Duodenal mucosa (tissue), 2 donors: Measurements from ENCODE around the gene ZAP70.

Experiments used
- H3K27ac ChIP-seq: one replicate; pipeline ENCODE4 v1.7.0; 2013; ENCODE audit warnings: low read depth, low read length
- H3K27me3 ChIP-seq, 2 donors: one replicate each; pipeline ENCODE4 v1.7.0; 2013; ENCODE audit warnings: low read length in 2 of 2, control low read depth in 1 of 2; ENCODE audit not compliant: insufficient read depth in 2 of 2, control insufficient read depth in 1 of 2
- H3K36me3 ChIP-seq, 2 donors: one replicate each; pipeline ENCODE4 v1.7.0; 2013; ENCODE audit warnings: low read length in 2 of 2, control low read depth in 1 of 2; ENCODE audit not compliant: insufficient read depth in 2 of 2, control insufficient read depth in 1 of 2
- H3K4me1 ChIP-seq, 2 donors: one replicate each; pipeline ENCODE4 v1.7.0; 2013; ENCODE audit warnings: low read length in 2 of 2, control low read depth in 1 of 2; ENCODE audit not compliant: insufficient read depth in 2 of 2, control insufficient read depth in 1 of 2
- H3K4me3 ChIP-seq, 2 donors: one replicate each; pipeline ENCODE4 v1.7.0; 2013; ENCODE audit warnings: low read length in 2 of 2, low read depth in 1 of 2
- H3K9ac ChIP-seq, 2 donors: one replicate each; pipeline ENCODE4 v1.7.0; 2013; ENCODE audit warnings: low read length in 2 of 2, low read depth in 1 of 2
- H3K9me3 ChIP-seq, 2 donors: one replicate each; pipeline ENCODE4 v1.7.0; 2013; ENCODE audit warnings: low read length in 2 of 2, control low read depth in 1 of 2; ENCODE audit not compliant: control insufficient read depth in 1 of 2

The ZAP70 gene

DNA sequence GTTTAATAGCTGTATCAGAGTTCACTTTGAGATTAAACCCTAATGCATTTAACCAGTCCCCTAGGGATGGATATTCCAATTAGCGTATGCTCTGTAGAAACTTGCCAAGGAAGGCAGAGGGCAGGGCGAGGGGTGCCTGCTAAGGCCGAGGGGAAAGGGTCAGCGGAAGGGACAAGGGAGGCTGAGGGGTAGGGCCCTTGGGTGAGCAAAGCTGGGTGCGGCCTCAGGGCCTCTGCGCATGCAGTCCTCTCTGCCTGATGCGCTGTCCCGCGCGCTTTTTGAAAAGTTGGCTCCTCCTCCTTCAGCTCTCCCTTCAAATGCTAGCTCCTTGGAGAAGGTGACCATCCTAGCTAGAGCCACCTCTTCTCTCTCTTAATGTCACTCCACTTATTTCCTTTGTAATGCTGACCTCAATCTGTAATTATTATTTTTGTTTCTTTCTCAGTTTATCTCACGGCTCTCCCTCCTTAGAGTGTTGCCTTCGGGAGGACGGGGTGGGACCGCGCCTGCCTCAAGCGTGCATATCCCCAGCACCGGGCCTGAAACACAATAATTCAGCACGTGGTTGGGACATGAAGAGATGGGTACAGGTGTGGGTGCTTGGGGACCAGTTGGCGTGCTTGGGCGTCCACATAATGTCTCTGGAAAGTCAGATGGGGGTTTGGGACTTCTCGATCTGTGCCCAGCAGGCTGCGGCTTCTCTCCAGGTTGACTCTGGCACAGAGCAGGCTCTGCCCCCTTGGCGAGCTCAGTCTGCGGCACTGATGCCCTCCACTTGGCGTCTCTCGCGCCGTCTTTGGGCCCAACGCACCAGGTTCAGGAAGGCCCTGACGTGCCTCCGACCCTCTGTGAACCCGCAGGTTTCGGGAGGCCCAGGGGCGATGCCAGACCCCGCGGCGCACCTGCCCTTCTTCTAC lies 10.0 kb downstream of the ZAP70 start:
- Histone ChIP-seq H3K27ac (no peak overlapping the region), H3K4me1 (peaks cover 0 to 8% of the 10 kb centered on the region in 2 donors), H3K4me3 (no peak overlapping the region)

DNA sequence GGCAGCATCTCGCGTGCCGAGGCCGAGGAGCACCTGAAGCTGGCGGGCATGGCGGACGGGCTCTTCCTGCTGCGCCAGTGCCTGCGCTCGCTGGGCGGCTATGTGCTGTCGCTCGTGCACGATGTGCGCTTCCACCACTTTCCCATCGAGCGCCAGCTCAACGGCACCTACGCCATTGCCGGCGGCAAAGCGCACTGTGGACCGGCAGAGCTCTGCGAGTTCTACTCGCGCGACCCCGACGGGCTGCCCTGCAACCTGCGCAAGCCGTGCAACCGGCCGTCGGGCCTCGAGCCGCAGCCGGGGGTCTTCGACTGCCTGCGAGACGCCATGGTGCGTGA lies 10.7 kb downstream of the ZAP70 start:
- Histone ChIP-seq H3K27me3 (no peaks in the 10 kb centered on the region), H3K36me3 (peaks cover 0 to 4% of the 10 kb centered on the region in 2 donors)

More for the DNA sequence above, 10.0 kb downstream of the ZAP70 start:
- H3K27me3 ChIP-seq: no peaks in the 10 kb centered on the region
- H3K9ac ChIP-seq: no peak overlapping the region
- H3K9me3 ChIP-seq: no peaks in the 10 kb centered on the region
- peaks cover 0 to 4% of the 10 kb centered on the region in 2 donors for H3K36me3 ChIP-seq

DNA sequence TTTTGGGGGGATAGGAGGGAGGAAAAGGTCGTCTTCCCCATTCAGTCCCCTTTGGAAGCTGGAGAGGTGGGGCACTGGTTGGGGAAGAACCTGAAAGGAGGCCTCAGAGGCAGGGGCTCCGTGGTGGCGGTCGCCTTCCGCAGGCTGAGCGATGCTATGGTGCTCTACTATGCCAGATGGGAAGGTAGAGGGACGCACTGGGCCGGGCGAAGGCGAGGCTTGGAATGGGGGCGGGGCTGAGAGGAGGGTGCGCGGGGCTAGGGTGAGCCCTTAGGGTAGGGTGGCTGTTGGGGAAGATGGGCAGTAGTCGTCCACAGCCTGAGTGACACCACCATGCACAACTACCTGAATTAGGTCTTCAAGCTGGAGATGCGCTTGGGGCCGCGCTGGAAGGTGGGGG lies 11.1 kb downstream of the ZAP70 start:
- Histone ChIP-seq H3K9ac (no peak overlapping the region), H3K27ac (no peak overlapping the region), H3K36me3 (peaks cover 0 to 4% of the 10 kb centered on the region in 2 donors), H3K4me3 (no peak overlapping the region), H3K4me1 (peaks cover 0 to 9% of the 10 kb centered on the region in 2 donors), H3K27me3 (no peaks in the 10 kb centered on the region), H3K9me3 (no peaks in the 10 kb centered on the region)

More for the DNA sequence above, 10.7 kb downstream of the ZAP70 start:
- H3K9me3 ChIP-seq: no peaks in the 10 kb centered on the region
- no peak overlapping the region for H3K4me3 ChIP-seq
- H3K4me1 ChIP-seq: peaks cover 0 to 9% of the 10 kb centered on the region in 2 donors
- H3K27ac ChIP-seq: no peak overlapping the region
- no peak overlapping the region for H3K9ac ChIP-seq

DNA sequence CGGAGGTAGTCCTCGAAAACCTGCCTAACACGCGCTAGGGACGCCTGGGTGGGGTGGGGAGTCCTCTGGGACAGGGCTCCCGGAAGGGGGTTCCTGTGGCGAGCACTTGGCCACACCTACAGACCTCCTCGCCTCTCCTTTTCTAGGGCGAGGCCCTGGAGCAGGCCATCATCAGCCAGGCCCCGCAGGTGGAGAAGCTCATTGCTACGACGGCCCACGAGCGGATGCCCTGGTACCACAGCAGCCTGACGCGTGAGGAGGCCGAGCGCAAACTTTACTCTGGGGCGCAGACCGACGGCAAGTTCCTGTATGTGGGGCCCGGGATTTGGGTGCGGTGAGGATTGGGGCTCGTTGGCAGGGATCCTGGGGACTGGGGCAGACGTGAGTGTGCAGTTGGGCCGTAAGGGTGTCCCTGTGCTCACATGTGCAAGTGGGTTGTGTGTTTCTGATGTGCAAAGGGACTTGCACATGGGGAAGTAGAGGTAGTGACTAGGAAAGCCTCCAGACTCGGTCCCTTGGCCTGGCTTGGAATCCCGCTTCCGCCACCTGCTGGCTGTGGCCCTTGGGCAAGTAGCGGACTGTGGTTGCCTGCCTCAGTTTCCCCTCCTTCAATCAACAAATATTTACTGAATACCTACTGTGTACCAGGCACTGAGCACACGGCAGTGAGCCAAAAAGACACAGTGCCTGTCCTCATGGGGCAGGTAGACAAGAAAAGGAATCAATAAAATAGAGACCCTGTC lies 11.7 kb downstream of the ZAP70 start:
- H3K9ac ChIP-seq: no peak overlapping the region
- H3K36me3 ChIP-seq: peaks cover 0 to 4% of the 10 kb centered on the region in 2 donors
- H3K4me3 ChIP-seq: no peak overlapping the region
- no peak overlapping the region for H3K27ac ChIP-seq
- no peaks in the 10 kb centered on the region for H3K27me3 ChIP-seq
- H3K4me1 ChIP-seq: peaks cover 0 to 9% of the 10 kb centered on the region in 2 donors
- H3K9me3 ChIP-seq: no peaks in the 10 kb centered on the region

DNA sequence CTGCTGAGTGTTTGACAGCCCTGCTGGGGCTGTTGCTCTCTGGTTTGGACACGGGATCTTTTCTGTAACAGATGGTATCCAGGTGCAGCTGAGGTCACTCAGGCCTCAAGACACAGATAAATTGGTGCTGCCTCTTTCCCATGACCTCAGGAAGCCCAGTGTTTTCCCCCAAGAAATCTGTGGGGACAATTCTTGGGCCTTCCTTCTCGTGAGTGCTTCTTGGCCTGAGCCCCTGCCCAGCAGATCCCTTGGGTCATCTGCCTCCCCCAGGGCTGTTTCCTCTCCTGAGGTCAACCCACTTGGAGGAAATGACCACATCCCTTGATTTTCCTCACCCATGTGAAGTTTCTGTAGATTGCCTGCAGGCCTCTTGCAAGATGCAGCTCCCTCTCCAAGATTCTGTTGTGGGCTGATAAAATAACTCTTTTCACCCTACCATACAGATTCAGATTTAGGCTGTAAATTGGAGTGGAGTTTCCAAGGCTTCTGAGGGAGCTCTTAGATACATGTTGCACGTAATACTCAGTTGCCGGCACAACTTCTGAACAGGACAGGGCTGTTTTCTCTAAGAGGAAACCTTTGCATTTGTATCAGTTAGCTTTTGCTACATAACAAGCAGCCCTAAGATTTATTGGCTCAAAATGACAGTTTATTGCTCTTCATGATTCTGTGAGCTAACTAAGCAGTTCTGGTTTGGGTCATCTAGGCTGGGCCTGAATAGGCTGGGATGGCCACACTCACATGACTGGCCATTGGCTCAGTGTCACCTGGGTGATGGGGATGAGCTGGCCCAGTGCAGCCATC lies 13.1 kb downstream of the ZAP70 start:
- Histone ChIP-seq H3K36me3 (peaks cover 0 to 4% of the 10 kb centered on the region in 2 donors), H3K27ac (no peak overlapping the region), H3K9ac (no peak overlapping the region), H3K4me1 (peaks cover 0 to 9% of the 10 kb centered on the region in 2 donors), H3K27me3 (no peaks in the 10 kb centered on the region), H3K4me3 (no peak overlapping the region), H3K9me3 (no peaks in the 10 kb centered on the region)

DNA sequence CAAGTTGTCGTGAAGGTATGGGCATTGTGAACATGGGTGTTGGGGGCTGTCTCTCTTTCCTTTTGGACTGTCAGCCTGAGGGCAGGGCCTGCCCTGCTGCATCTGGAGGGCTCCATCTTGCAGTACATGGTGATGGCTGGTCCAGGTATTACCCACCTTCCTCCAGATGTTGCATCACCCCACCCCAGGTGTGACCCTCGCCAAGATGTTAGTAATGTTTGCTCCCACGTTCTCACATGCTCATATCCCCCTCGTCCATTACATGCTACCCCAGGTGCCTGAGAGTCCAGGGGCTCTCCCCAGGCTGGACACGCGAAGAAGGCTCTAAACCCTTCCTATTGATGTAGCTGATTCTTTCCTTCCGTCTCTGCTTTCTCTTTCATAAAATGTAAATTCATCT lies 13.9 kb downstream of the ZAP70 start:
- no peaks in the 10 kb centered on the region for H3K27me3 ChIP-seq
- no peak overlapping the region for H3K27ac ChIP-seq
- no peak overlapping the region for H3K9ac ChIP-seq
- H3K4me1 ChIP-seq: peaks cover 0 to 9% of the 10 kb centered on the region in 2 donors
- H3K9me3 ChIP-seq: no peaks in the 10 kb centered on the region
- H3K4me3 ChIP-seq: no peak overlapping the region
- H3K36me3 ChIP-seq: peaks cover 0 to 4% of the 10 kb centered on the region in 2 donors

DNA sequence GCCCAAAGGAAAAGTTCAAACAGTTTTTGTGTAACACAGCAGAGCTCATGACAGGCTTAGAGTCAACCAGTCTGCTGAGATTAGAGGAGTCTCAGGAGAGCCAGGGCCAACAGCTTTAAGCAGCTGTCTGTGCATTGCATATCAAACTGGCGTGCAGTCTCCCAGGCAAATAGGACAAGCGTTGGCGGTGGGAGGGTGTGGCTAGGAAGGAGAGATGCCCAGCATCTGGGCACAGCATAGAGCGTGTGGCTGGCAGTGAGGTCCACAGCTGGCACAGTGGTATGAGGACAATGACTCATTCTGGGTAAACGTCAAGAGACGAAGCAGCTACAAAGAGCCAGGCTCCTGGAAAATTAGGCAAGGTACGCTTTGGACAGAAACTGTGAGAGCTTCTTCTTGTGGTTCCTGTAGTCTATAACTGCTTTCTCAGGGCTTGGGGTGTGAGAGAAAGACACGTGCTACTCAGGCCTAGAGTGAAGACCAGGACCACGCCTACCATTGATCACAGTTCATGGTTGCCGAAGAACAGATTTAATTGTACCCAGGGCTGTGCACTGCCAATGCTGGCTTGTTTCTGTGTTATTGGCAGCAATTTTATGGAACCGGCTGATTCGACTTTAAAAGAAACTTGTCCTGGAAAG lies 14.8 kb downstream of the ZAP70 start:
- Histone ChIP-seq H3K36me3 (peaks cover 0 to 4% of the 10 kb centered on the region in 2 donors), H3K9me3 (no peaks in the 10 kb centered on the region), H3K9ac (no peak overlapping the region), H3K27me3 (no peaks in the 10 kb centered on the region), H3K27ac (no peak overlapping the region), H3K4me3 (no peak overlapping the region), H3K4me1 (peaks cover 0 to 9% of the 10 kb centered on the region in 2 donors)

DNA sequence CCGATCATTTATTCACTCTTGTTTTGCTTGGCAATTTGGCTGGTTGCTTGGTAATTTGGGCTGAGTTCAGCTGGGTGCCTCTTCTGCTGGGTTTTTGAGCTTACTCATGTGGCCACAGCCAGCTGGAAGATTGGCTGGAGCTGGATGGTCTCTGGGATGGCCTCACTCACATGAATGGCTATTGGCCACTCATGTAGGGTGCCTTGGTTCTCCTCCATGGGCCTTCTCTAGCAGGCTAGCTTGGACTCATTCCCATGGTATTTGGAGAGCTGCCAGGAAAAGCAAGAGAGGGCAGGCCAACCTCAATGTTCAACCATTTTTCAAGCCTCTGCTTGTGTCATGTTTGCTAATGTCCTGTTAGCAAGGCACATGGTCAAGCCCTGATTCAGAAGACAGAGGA lies 16.9 kb downstream of the ZAP70 start:
- Histone ChIP-seq H3K9ac (no peak overlapping the region), H3K9me3 (no peaks in the 10 kb centered on the region), H3K4me3 (no peak overlapping the region), H3K4me1 (peaks cover 0 to 9% of the 10 kb centered on the region in 2 donors), H3K27me3 (no peaks in the 10 kb centered on the region), H3K27ac (no peak overlapping the region), H3K36me3 (peaks cover 0 to 4% of the 10 kb centered on the region in 2 donors)

DNA sequence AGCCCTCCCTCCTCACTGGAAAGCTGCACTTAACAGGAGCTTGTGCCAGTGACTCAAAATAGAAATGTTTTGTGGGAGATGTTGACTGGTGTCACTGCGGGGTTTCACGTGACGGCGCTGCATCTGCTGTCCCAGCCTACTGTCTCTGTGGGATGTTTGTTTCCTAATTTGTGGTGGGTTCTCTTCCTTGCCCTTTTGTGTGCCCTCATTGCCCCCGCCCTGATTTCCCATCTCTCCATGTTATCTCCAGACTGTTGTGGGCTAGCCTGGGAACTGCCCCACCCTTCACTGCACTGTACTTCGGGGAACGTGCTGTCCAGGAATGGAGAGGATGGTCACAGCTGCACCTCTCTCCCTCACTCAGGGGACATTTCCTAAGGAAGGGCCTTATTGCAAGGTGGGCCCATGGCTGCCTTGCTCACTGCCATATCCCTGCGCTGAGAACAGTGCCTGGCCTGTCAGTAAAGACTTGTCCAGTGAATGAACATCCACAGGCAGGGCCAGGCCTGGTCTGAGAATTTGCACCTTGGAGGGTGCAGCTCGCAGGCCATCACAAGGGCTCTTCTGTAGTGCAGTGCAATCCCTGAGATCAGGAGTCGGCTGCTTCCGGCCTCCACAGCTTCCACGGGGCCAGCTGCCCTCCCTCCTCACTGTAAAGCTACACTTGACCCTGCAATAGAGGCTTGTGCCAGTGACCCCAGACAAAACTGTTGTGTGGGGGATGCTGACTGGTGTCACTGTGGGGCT lies 18.1 kb downstream of the ZAP70 start:
- no peak overlapping the region for H3K27ac ChIP-seq
- H3K4me1 ChIP-seq: peaks cover 0 to 9% of the 10 kb centered on the region in 2 donors
- H3K4me3 ChIP-seq: no peak overlapping the region
- no peaks in the 10 kb centered on the region for H3K9me3 ChIP-seq
- H3K9ac ChIP-seq: no peak overlapping the region
- peaks cover 0 to 4% of the 10 kb centered on the region in 2 donors for H3K36me3 ChIP-seq
- no peaks in the 10 kb centered on the region for H3K27me3 ChIP-seq
